Breast epithelium (tissue), 3 donors: ENCODE data around the gene MAST4.

Source experiments
- POLR2AphosphoS5 ChIP-seq, 3 donors: sonication (generic); formaldehyde crosslinking; IDR thresholded peaks; one replicate each; pipeline ENCODE4 v1.6.1; 2017; ENCODE audit warnings: antibody characterized with exemption in 3 of 3
- TF ChIP-seq, protein P1 (sequence below), 3 donors: fragments of 450-650 bp; IDR thresholded peaks; one replicate each; pipeline ENCODE4 v1.5.1; 2016 to 2017; ENCODE audit warnings: antibody characterized with exemption in 3 of 3, mild to moderate bottlenecking in 3 of 3, moderate library complexity in 3 of 3

DNA sequence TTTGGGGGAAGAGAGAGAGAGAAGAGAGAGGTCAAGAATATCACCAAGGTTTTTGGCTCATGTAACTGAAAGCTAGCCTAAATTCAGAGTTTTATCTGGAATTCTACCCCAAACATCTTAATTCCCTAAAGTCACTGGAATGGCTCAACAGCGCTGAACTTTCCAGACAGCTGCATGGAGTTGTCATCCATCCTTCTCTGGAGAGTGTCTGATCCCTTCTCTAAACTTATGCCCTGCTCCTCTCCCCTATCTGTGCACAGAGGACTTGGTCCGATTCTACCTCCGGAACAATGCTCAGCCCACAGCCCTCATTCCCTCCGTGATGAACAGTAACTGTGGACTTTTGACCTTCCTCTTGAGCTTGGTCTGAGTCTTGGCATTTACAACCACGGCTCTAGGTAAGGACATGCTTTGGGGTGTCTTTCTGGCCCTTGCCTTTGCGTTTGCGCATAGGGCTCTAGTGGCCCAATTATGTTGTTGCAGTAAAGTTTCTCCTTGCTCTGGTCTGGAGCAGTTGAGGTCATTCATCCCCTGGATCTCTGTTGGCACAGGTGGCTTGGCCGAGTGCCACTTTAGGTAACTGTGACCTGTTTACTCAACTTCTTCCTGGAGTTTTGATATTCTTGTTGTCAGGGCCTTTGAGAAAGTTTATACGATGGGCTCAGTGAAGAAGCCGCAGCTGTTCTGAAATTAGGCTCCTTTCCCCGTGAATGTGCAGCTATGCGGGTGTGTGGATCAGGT is 618.7 kb downstream of the MAST4 start:
- TF ChIP-seq, protein P1, sequence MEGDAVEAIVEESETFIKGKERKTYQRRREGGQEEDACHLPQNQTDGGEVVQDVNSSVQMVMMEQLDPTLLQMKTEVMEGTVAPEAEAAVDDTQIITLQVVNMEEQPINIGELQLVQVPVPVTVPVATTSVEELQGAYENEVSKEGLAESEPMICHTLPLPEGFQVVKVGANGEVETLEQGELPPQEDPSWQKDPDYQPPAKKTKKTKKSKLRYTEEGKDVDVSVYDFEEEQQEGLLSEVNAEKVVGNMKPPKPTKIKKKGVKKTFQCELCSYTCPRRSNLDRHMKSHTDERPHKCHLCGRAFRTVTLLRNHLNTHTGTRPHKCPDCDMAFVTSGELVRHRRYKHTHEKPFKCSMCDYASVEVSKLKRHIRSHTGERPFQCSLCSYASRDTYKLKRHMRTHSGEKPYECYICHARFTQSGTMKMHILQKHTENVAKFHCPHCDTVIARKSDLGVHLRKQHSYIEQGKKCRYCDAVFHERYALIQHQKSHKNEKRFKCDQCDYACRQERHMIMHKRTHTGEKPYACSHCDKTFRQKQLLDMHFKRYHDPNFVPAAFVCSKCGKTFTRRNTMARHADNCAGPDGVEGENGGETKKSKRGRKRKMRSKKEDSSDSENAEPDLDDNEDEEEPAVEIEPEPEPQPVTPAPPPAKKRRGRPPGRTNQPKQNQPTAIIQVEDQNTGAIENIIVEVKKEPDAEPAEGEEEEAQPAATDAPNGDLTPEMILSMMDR (IDR thresholded peaks at IDR 0.05), result peak in 2 of 3 donors; percentile 21 to 27
- TF ChIP-seq POLR2AphosphoS5 (IDR thresholded peaks at IDR 0.05), result no peak
